Kidney (tissue), 14 donors: ENCODE measurements around the gene KCNAB1. TPM values are rescaled to one million over a fixed set of nuclear protein-coding genes. Genes with fewer than 3 reads are reported as not detected.

Source experiments
- DNase-seq, 5 donors: peaks; one replicate each; pipeline ENCODE4 v3.0.0-alpha.2; 2013 to 2020
- FAIRE-seq: peaks from 2 replicates; lab custom pipeline; 2012; peaks lifted over from hg19 to GRCh38; lab: Jason Lieb, UNC
- H3K27ac ChIP-seq, 2 donors: one replicate each; pipeline ENCODE4 v1.7.0; 2013; ENCODE audit warnings: low read depth in 2 of 2, low read length in 2 of 2, inconsistent platforms in 1 of 2
- H3K27me3 ChIP-seq: one replicate; pipeline ENCODE4 v1.7.1; 2013; ENCODE audit warnings: low read length, inconsistent platforms; ENCODE audit not compliant: control insufficient read depth, insufficient read depth
- H3K36me3 ChIP-seq, 3 donors: one replicate each; pipeline versions ENCODE4 v1.7.0 to v1.7.1; 2013; ENCODE audit warnings: low read length in 3 of 3, control low read depth in 1 of 3, inconsistent platforms in 1 of 3; ENCODE audit not compliant: insufficient read depth in 3 of 3, control insufficient read depth in 2 of 3
- H3K4me1 ChIP-seq, 3 donors: one replicate each; pipeline versions ENCODE4 v1.7.0 to v1.7.1; 2013; ENCODE audit warnings: low read length in 3 of 3, inconsistent platforms in 1 of 3, low read depth in 1 of 3; ENCODE audit not compliant: control insufficient read depth in 2 of 3, insufficient read depth in 2 of 3
- H3K4me3 ChIP-seq, 3 donors: one replicate each; pipeline versions ENCODE4 v1.7.0 to v1.8.1; 2013; ENCODE audit warnings: low read length in 3 of 3, control low read depth in 1 of 3, inconsistent platforms in 1 of 3
- H3K9ac ChIP-seq, 3 donors: one replicate each; pipeline versions ENCODE4 v1.7.0 to v1.7.1; 2013; ENCODE audit warnings: low read length in 3 of 3, control low read depth in 1 of 3, inconsistent platforms in 1 of 3
- H3K9me3 ChIP-seq, 3 donors: one replicate each; pipeline versions ENCODE4 v1.7.0 to v1.7.1; 2013; ENCODE audit warnings: low read length in 3 of 3, control low read depth in 1 of 3, inconsistent platforms in 1 of 3; ENCODE audit not compliant: control insufficient read depth in 2 of 3, insufficient read depth in 1 of 3
- CTCF ChIP-seq: IDR thresholded peaks from 3 replicates; pipeline ENCODE4 v1.5.1; 2012; ENCODE audit warnings: mild to moderate bottlenecking, moderate library complexity, borderline replicate concordance; ENCODE audit not compliant: insufficient read depth; ENCODE audit errors: extremely low read depth
- intact Hi-C: fragments of 100-400 bp; cut with DNase I; formaldehyde crosslinking; loops from one replicate; pipeline ENCODE4 v1.11.1; 2022
- polyA plus RNA-seq: library from polyadenylated mRNA; stranded (reverse); fragments of 350-450 nt; fragmentation: Illumina TruSeq; extraction: RNeasy Lipid Tissue Mini Kit (QIAGEN cat#74804); gene quantifications from one replicate; pipeline ENCODE4 v1.2.3, GENCODE V29; 2014; ENCODE audit warnings: low read depth, low replicate concordance; ENCODE audit not compliant: insufficient read depth
- total RNA-seq: library from RNA; stranded (reverse); fragmentation: NEBNext Ultra II Directional; extraction: Animal tissue kit (Norgen Biotek cat#: 25700); gene quantifications from one replicate; pipeline ENCODE4 v1.2.1, GENCODE V29; 2021
- donor health status: control.
- donor health status: control.
- donor health status: control.
- donor health status: control.
- donor health status: control.
- donor health status: DM: yes; HTN: yes; CAD: no.
- donor health status: Normal renal cell carcinoma (clear cell type).

Gene KCNAB1
- total and polyA plus RNA-seq, 2 donors from 2014 or later: 1.7 to 6.6 TPM

DNA sequence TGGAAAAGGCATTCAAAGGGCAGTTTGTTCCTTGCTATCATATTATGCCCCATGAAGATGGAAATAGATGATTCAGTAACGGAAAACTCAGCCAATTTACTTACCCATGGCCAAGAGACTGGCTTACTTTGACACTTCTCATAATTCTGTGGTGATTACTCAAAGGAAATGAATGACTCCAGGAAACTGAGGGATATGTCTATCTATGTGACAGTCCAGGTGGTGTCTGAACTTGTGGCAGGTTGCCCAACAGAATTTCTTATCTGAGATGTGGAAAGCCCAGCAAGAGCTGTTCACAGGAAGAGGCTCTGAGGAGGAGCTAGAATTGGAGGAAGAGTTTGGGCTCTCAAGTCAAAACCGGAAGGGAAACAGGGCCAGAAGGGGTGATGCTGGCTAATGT lies 91.2 kb downstream of the KCNAB1 start:
- no peak for FAIRE-seq
- no peak for DNase-seq
- Histone ChIP-seq H3K27me3 (no peaks in the 10 kb centered on the region), H3K4me3 (no peak overlapping the region), H3K9me3 (no peaks in the 10 kb centered on the region), H3K36me3 (no peaks in the 10 kb centered on the region), H3K27ac (no peak overlapping the region), H3K9ac (no peak overlapping the region), H3K4me1 (no peaks in the 10 kb centered on the region)
- intact Hi-C loops: no loop called here
- TF ChIP-seq CTCF: no peak

- H3K9ac ChIP-seq: no peak overlapping the region
- no peaks in the 10 kb centered on the region for H3K9me3 ChIP-seq
- H3K27me3 ChIP-seq: no peaks in the 10 kb centered on the region
- H3K4me1 ChIP-seq: no peaks in the 10 kb centered on the region
- no peaks in the 10 kb centered on the region for H3K36me3 ChIP-seq
- TF ChIP-seq CTCF: no peak
- DNase-seq: no peak
- no peak for FAIRE-seq
- intact Hi-C loops: no loop called here
- no peak overlapping the region for H3K27ac ChIP-seq
- H3K4me3 ChIP-seq: no peak overlapping the region
Observed at GRCh38 chr3:156214676-156215075, 94.3 kb downstream of the KCNAB1 start.

DNA sequence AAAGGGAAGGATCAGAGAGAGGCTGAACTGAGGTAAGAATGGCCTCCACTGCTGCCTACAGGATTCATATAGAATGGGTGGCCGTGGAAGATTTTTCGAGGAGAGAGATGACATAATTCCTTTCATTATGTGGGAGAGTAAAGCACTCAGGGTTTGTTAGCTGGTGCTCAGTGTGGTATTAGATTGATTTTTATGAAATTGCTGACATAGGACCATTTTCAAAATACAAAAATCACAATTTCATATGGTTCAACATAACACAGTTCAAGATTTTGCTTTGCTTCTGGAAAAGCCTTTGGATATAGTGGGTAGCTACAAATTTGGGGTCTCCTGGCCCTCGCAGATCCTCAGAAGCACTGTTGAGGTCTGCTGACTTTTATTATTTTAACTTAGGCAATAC lies 95.4 kb downstream of the KCNAB1 start:
- H3K4me1 ChIP-seq: no peaks in the 10 kb centered on the region
- no peak overlapping the region for H3K4me3 ChIP-seq
- H3K27ac ChIP-seq: no peak overlapping the region
- DNase-seq (no peak), FAIRE-seq (no peak)
- H3K36me3 ChIP-seq: no peaks in the 10 kb centered on the region
- intact Hi-C loops: no loop called here
- no peak for TF ChIP-seq CTCF
- no peak overlapping the region for H3K9ac ChIP-seq
- no peaks in the 10 kb centered on the region for H3K27me3 ChIP-seq
- no peaks in the 10 kb centered on the region for H3K9me3 ChIP-seq

DNA sequence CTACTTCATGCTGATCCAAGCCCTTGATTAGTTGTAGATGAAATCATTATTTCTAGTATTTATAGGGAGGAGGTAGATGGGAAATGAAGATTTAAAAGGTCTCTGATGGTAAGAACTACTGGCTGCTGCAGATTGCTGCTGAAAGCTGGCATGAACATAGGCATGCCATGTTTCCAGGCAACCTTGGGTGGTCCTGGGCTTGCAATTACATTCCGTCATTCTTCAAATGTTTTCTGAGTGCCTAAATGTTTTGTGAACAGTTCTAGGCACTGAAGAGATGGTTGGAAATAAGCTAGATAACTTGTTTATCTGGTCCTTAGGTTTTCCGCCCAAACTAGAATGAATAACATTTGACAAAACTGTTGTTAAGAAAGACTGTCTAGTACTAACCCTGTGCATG lies 95.8 kb downstream of the KCNAB1 start:
- Histone ChIP-seq H3K27me3 (no peaks in the 10 kb centered on the region), H3K4me3 (no peak overlapping the region), H3K9me3 (no peaks in the 10 kb centered on the region), H3K36me3 (no peaks in the 10 kb centered on the region), H3K4me1 (no peaks in the 10 kb centered on the region), H3K27ac (no peak overlapping the region), H3K9ac (no peak overlapping the region)
- no peak for DNase-seq
- TF ChIP-seq CTCF: no peak
- intact Hi-C loops: no loop called here
- no peak for FAIRE-seq
